Renal cortical epithelial cell (primary cell): ENCODE data around the gene SNRNP200. TPM values are rescaled to one million over a fixed set of nuclear protein-coding genes. Genes with fewer than 3 reads are reported as not detected.
"Not testable (repeated sequence)": the region's sequence is repeated elsewhere in the genome, so short reads cannot be mapped to it uniquely, and the experiment has no call there.

Source experiments
- DNase-seq: peaks from one replicate; pipeline ENCODE4 v3.0.0-alpha.2; 2011; ENCODE audit warnings: low read depth
- total RNA-seq: library from RNA; depleted of rRNA; stranded (reverse); fragments of >200 nt; gene quantifications from 2 replicates; pipeline ENCODE4 v1.2.3, GENCODE V29; 2014

SNRNP200 gene
- total RNA-seq, 1 donor from 2014 or later = 129 TPM

GRCh38 chr2:96274355-96275056, 30.8 kb downstream of the SNRNP200 start:
- no peak for DNase-seq

DNA sequence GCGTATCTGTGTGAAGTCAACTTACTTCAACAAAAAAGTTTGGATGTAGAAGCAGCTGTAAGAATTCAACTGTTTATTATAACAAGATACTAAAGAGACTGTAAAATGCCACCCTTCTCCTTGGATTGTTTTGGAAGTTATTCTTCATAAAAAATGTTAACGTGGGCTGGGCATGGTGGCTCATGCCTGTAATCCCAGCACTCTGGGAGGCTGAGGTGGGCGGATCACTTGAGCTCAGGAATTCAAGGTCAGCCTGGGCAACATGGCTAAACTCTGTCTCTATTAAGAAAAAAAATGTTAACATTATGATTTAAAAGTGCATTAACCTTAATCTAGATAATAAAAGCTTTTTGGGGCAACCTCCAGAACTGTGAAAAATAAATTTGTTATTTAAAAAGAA, 31.6 kb downstream of the SNRNP200 start:
- DNase-seq = no peak

- no peak for DNase-seq
These were observed 33.4 kb downstream of the SNRNP200 start for GRCh38 chr2:96271995-96272394.

DNA sequence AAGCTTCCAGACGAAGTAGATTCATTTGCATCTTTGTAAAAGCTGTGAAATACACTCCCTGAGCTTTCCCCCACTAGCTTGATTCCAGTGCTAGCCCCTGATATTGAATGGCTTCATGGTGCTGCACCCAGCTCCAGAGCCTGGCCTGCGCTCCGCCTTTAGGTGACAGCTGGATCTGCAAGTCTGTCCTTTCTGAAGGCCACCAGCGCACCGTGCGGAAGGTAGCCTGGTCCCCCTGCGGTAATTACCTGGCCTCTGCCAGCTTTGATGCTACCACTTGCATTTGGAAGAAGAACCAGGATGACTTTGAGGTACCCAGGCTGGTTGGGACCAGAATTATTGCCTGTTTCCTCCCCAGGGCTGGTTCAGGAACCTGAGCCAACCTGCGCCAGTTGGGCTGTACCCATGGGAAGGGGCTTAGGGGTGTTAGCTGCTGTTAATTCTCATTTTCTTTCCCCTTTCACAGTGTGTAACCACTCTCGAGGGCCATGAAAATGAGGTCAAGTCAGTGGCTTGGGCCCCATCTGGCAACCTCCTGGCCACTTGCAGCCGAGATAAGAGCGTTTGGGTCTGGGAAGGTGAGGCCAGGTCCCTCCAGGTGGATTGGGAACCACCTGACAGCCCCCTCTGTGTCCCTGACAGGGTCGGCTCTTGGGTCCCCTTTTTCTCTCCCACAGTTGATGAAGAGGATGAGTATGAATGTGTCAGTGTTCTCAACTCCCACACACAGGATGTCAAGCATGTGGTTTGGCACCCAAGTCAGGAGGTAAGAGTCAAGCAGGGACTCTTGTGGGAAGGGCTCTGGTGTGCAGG, 38.0 kb downstream of the SNRNP200 start:
- no peak for DNase-seq

GRCh38 chr2:96265840-96266679, 39.3 kb downstream of the SNRNP200 start, which contains the start of the genes CIAO1 and TMEM127:
TSS of gene CIAO1 (plus strand) at chr2:96266225. CDS start at chr2:96266351, 126 bp downstream.
TSS of gene TMEM127 (minus strand) at chr2:96265997. CDS start at chr2:96265381, 616 bp downstream.
- DNase-seq = peak; percentile 91

DNA sequence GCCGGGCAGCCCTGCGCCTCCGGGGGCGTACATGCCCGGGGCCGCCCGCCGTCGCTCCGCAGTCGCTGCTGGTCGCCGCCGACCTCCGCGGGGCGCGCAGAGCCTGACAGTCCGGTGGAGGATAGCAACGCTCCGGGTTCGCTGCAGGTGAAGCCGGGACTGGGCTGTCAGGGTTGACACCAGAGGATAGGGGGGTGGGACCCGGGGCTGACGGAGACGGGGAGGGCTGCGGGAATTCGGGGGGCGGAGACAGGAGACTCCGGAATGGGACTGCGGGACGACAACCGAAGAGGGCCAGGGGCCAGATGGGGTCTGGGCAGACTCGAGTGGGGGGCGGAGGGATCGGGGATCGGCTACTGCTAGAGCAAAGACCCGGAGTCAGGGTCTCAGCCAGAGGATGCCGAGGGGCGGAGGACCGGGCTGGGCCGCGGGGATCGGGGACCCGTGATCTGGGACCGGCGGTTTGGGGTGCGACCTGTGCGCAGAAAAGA, 40.0 kb downstream of the SNRNP200 start:
- no peak for DNase-seq

- DNase-seq = no peak
These were observed 40.5 kb downstream of the SNRNP200 start for GRCh38 chr2:96264656-96265348.

- no peak for DNase-seq
These were observed 41.3 kb downstream of the SNRNP200 start for GRCh38 chr2:96264086-96264485.

DNA sequence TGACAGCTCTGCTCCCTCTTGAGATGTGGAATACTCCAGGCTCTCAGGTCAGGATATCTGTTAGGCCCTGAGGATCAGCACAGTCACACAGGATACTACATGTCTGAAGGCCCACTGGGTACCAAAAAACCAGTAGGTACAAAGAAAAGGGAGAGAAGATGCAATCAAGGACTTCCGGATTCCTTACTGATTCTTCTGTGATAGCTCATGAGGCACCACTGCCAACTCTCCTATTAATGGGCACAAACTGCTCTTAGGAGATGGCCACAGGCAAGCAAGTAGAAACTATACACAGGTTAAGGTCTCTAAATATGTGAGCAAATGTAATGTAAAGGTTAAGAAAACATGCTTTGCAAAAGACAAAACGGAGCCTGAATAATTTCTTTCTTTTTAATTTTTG, 43.0 kb downstream of the SNRNP200 start:
- no peak for DNase-seq

DNA sequence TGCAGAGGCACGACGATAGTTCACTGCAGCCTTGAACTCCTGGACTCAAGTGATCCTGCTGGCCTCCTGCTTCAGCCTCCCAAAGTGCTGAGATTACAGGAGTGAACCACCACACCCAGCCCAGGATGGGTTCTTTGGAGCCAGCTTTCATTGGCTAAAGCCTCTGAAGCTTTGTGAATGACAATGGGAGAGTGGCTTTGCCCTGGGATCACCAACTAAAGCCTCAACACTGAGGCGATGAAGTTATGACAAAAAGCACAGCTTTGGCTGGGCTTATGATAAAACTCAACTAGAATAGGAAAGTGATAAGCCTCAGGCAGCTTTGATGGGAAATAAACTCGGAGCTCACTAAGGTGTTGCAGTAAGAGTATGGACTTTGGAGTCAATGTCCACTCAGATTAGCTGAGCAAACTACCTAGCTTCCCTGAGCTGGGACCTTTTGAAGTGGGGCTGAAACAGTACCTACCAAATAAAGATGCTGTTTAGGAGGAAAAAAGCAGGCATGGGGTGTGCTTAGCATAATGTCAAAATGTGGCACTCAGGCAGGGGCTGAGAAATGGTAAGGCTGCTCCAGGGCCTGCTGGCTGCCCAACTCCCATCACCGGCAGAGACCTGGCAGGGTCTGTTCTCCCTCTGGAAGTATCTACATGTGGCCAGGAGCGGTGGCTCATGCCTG, 43.9 kb downstream of the SNRNP200 start:
- no peak for DNase-seq

GRCh38 chr2:96260387-96261260, 44.7 kb downstream of the SNRNP200 start:
- DNase-seq = peak; percentile 94

DNA sequence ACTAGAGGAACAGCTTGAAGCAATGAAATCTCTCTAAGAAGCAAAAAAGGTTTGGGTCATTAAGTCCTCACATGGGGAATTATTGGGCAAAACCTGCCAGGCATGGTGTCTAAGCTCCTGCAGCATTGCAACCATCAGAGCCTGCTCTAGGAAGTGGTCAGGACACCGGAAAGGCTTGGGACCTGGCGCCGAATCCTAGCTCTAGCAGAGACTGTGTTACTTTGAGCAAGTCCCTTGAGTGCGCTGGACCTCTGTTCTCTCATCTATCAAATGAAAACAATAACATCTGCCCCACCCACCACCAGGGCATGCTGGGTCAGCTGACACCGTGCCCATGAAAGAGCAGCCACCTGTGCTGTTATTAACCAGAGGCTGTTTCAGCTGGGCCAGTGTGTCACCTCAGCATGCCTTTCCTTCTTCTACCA, 45.8 kb downstream of the SNRNP200 start:
- peak; percentile 66 for DNase-seq

- DNase-seq = no peak
These were observed 47.0 kb downstream of the SNRNP200 start for GRCh38 chr2:96258166-96259022.

GRCh38 chr2:96257744-96258143, 47.6 kb downstream of the SNRNP200 start:
- DNase-seq = not testable (repeated sequence)

DNA sequence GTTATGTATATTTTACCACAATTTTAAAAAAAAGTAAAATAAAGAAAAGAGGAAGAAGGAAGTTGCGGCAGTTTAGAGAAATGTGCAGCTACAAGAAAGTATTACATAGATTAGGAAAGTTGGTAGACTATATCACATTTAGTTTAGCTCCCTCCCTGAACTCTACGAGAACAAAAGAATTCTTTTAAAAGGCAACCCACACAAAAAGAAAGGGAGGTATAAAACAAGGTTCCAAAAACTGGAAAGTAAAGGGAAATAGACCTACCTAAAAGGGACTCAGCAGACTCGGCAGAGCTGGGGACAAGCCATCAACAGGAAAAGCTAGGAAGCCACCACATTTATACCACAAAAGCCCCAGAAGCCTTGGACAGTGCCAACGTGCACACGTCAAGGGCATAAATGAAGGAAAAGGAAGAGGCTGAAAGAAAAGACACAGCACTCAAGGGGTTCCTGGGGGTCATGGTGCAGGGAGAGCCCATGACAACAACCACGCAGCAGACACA, 48.7 kb downstream of the SNRNP200 start:
- no peak for DNase-seq

DNA sequence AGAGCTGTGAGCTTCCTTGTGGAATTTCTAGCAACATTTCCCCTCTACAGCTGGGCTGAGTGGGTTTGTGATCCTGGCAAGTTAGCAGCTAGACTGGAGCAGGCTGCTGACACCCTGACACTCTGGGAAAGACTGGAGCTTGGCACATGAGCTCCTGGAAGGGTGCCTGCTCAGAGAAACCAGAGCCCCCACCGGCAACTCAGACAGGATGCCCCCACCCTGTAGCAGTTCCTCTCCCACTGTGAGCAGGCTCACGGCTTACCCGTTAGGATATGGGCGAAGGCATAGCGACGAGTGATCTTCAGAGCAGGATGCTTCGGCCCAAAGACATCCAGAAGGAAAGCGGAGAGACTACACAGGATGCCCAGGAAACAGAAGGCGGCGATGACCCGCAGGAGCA, 50.8 kb downstream of the SNRNP200 start:
- no peak for DNase-seq

GRCh38 chr2:96253006-96253405, 52.3 kb downstream of the SNRNP200 start:
- no peak for DNase-seq

GRCh38 chr2:96252526-96252925, 52.8 kb downstream of the SNRNP200 start:
- no peak for DNase-seq
